Central memory CD8-positive, alpha-beta T cell (primary cell): ENCODE data around the gene BTBD6.

Source experiments
- ATAC-seq: fragments of 150-1000 bp; cut with Tn5 transposase; replicated peaks from 2 replicates; pipeline ENCODE4 v1.10.0; 2022; ENCODE audit warnings: mild to moderate bottlenecking, moderate FRiP score, moderate number of reproducible peaks; ENCODE audit not compliant: poor library complexity, severe bottlenecking; ENCODE audit errors: extremely low read depth
- DNase-seq, 2 donors: peaks; one replicate each; pipeline ENCODE4 v3.0.0; 2021; ENCODE audit warnings: low spot score in 2 of 2
- H3K27ac Mint-ChIP-seq: one replicate; pipeline ENCODE4 v1.8.0; 2022; ENCODE audit warnings: low read depth, mild to moderate bottlenecking, moderate library complexity, mixed read lengths
- H3K27me3 Mint-ChIP-seq: one replicate; pipeline ENCODE4 v1.8.0; 2022; ENCODE audit warnings: mixed read lengths
- H3K36me3 Mint-ChIP-seq: one replicate; pipeline ENCODE4 v1.8.0; 2022; ENCODE audit warnings: mild to moderate bottlenecking, moderate library complexity, mixed read lengths; ENCODE audit not compliant: insufficient read depth
- H3K4me1 Mint-ChIP-seq: one replicate; pipeline ENCODE4 v1.8.0; 2022; ENCODE audit warnings: mixed read lengths
- H3K4me3 Mint-ChIP-seq: one replicate; pipeline ENCODE4 v1.8.0; 2022; ENCODE audit warnings: mild to moderate bottlenecking, moderate library complexity, mixed read lengths
- H3K9me3 Mint-ChIP-seq: one replicate; pipeline ENCODE4 v1.8.0; 2022; ENCODE audit warnings: mixed read lengths

Gene BTBD6

GRCh38 chr14:105205673-105206208 lies 42.6 kb upstream of the BTBD6 start:
- H3K27me3 Mint-ChIP-seq = peaks cover 3% of the 10 kb centered on the region
- H3K36me3 Mint-ChIP-seq = peaks cover 13% of the 10 kb centered on the region
- no peak for ATAC-seq
- H3K9me3 Mint-ChIP-seq = no peaks in the 10 kb centered on the region
- no peaks in the 10 kb centered on the region for H3K4me1 Mint-ChIP-seq
- no peak for DNase-seq
- no peak overlapping the region for H3K27ac Mint-ChIP-seq
- no peak overlapping the region for H3K4me3 Mint-ChIP-seq

DNA sequence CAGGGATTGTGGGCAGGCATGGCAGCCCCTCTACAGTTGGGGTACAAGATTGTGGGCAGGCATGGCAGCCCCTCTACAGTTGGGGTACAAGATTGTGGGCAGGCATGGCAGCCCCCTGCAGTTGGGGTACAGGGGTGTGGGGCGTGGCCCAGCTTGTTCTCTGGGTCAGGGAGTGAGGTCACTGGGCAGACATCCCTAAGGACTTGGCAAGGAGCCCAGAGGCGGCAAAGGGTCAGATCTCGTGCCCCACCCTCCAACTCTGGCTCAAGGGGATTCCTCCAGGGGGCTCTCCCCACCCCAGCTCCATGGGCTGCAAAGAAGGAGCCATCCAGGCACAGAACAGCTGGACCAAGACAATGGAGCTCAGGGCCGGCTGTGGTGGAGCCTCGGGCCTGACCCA lies 41.5 kb upstream of the BTBD6 start:
- DNase-seq (no peak), ATAC-seq (no peak)
- H3K4me3 Mint-ChIP-seq = no peak overlapping the region
- no peaks in the 10 kb centered on the region for H3K27me3 Mint-ChIP-seq
- H3K36me3 Mint-ChIP-seq = peaks cover 12% of the 10 kb centered on the region
- no peak overlapping the region for H3K27ac Mint-ChIP-seq
- H3K9me3 Mint-ChIP-seq = no peaks in the 10 kb centered on the region
- no peaks in the 10 kb centered on the region for H3K4me1 Mint-ChIP-seq

- no peak overlapping the region for H3K27ac Mint-ChIP-seq
- DNase-seq (no peak), ATAC-seq (no peak)
- H3K9me3 Mint-ChIP-seq = no peaks in the 10 kb centered on the region
- H3K4me3 Mint-ChIP-seq = no peak overlapping the region
- H3K4me1 Mint-ChIP-seq = no peaks in the 10 kb centered on the region
- H3K36me3 Mint-ChIP-seq = peaks cover 10% of the 10 kb centered on the region
- no peaks in the 10 kb centered on the region for H3K27me3 Mint-ChIP-seq
These were observed 40.9 kb upstream of the BTBD6 start for GRCh38 chr14:105207460-105207901.

GRCh38 chr14:105207996-105208737 lies 40.2 kb upstream of the BTBD6 start:
- Mint-ChIP-seq H3K4me3 (no peak overlapping the region), H3K36me3 (peaks cover 10% of the 10 kb centered on the region), H3K9me3 (no peaks in the 10 kb centered on the region)

DNA sequence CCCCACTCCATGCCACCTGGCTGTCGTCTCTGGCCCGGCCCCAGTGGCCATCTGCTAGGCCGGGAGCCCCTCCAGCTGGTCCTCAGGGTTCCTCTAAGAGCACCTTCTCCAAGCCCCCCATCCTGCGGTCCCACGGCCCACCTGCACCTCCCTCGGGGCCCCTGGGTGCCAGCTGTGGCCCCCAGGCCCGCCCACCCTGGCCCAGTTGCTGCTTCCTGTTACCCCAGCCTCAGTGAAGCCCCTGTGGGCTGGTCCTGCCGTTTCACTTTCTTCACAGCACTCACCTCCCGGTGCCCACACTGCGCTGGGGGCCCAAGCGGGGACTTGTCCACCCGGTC lies 39.6 kb upstream of the BTBD6 start:
- Mint-ChIP-seq H3K27me3 (no peaks in the 10 kb centered on the region), H3K4me3 (no peak overlapping the region), H3K4me1 (no peaks in the 10 kb centered on the region), H3K27ac (no peak overlapping the region), H3K36me3 (peaks cover 10% of the 10 kb centered on the region), H3K9me3 (no peaks in the 10 kb centered on the region)
- no peak for DNase-seq
- ATAC-seq = no peak

More at GRCh38 chr14:105207996-105208737, 40.2 kb upstream of the BTBD6 start:
- ATAC-seq = no peak
- Mint-ChIP-seq H3K27ac (no peak overlapping the region), H3K27me3 (no peaks in the 10 kb centered on the region), H3K4me1 (no peaks in the 10 kb centered on the region)
- DNase-seq = no peak

DNA sequence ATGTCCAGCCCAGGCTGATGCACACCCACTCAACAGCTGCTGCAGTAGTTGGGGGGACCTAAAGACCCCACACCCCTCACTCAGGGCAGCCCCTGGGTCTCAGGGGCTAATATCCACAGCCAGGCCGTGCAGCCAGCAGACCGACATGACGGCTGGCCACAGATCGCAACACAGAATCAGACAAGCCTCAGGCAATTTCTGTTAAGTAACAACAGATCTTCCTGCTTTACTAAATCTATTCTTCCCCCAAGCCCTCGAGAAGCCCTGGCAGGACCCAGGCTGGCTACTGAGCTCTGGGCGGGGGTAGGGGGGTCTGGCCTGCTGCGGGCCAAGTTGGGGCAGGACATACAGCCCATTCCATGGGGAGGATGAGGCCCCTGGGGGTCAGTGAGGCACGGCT lies 39.2 kb upstream of the BTBD6 start:
- no peaks in the 10 kb centered on the region for H3K9me3 Mint-ChIP-seq
- no peak overlapping the region for H3K4me3 Mint-ChIP-seq
- no peak for DNase-seq
- H3K36me3 Mint-ChIP-seq = peaks cover 10% of the 10 kb centered on the region
- H3K27me3 Mint-ChIP-seq = no peaks in the 10 kb centered on the region
- no peaks in the 10 kb centered on the region for H3K4me1 Mint-ChIP-seq
- ATAC-seq = no peak
- H3K27ac Mint-ChIP-seq = no peak overlapping the region

DNA sequence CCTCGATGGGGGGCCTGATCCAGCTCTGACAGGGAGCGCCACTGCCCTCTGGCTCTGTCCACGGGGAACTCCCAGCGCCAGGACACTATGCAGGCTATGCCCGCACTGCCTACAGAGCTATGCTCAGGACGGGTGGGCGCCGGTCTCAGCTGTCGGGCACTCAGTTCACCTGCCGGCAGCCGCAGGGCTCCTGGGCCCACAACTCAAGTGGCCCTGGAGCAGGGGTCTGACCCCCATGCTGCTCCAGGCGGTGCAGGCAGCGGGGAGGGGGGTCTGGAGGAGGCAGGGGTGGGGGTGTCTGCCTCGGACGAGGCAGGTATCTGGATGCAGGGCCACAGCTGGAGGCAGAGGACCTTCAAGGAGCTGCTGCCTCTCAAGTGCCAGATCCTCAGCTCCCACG lies 38.7 kb upstream of the BTBD6 start:
- DNase-seq (no peak), ATAC-seq (no peak)
- no peaks in the 10 kb centered on the region for H3K9me3 Mint-ChIP-seq
- H3K27me3 Mint-ChIP-seq = no peaks in the 10 kb centered on the region
- peaks cover 7% of the 10 kb centered on the region for H3K36me3 Mint-ChIP-seq
- no peaks in the 10 kb centered on the region for H3K4me1 Mint-ChIP-seq
- no peak overlapping the region for H3K4me3 Mint-ChIP-seq
- H3K27ac Mint-ChIP-seq = no peak overlapping the region

- H3K4me3 Mint-ChIP-seq = no peak overlapping the region
- no peak for ATAC-seq
These were observed 37.9 kb upstream of the BTBD6 start for GRCh38 chr14:105210266-105211025.

GRCh38 chr14:105211086-105211757 lies 37.1 kb upstream of the BTBD6 start:
- Mint-ChIP-seq H3K9me3 (no peaks in the 10 kb centered on the region), H3K36me3 (peaks cover 8% of the 10 kb centered on the region), H3K4me3 (no peak overlapping the region), H3K27ac (no peak overlapping the region), H3K4me1 (peaks cover 14% of the 10 kb centered on the region), H3K27me3 (no peaks in the 10 kb centered on the region)
- DNase-seq (no peak), ATAC-seq (no peak)

More at GRCh38 chr14:105210266-105211025, 37.9 kb upstream of the BTBD6 start:
- Mint-ChIP-seq H3K9me3 (no peaks in the 10 kb centered on the region), H3K27me3 (no peaks in the 10 kb centered on the region), H3K4me1 (peaks cover 7% of the 10 kb centered on the region), H3K27ac (no peak overlapping the region), H3K36me3 (peaks cover 8% of the 10 kb centered on the region)
- DNase-seq = no peak

DNA sequence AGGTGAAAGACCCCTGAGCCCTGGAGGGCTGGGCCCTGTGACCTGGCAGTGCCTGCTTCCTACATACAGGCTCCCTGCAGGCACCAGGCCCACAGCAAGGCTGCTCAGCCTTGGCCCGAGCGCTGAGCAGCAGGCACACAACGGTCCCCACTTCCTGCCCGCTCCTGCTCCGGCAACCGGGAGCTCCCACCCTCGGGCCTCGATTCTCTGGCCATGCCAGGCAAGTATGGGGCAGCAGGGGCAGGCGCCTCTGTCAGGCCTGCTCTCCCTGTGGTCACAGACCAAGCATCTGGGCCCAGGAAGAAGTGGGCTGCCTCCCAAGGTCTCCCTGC lies 36.6 kb upstream of the BTBD6 start:
- no peak for ATAC-seq
- Mint-ChIP-seq H3K9me3 (no peaks in the 10 kb centered on the region), H3K27me3 (no peaks in the 10 kb centered on the region), H3K36me3 (peaks cover 11% of the 10 kb centered on the region), H3K27ac (no peak overlapping the region), H3K4me3 (no peak overlapping the region), H3K4me1 (peaks cover 14% of the 10 kb centered on the region)
- no peak for DNase-seq

DNA sequence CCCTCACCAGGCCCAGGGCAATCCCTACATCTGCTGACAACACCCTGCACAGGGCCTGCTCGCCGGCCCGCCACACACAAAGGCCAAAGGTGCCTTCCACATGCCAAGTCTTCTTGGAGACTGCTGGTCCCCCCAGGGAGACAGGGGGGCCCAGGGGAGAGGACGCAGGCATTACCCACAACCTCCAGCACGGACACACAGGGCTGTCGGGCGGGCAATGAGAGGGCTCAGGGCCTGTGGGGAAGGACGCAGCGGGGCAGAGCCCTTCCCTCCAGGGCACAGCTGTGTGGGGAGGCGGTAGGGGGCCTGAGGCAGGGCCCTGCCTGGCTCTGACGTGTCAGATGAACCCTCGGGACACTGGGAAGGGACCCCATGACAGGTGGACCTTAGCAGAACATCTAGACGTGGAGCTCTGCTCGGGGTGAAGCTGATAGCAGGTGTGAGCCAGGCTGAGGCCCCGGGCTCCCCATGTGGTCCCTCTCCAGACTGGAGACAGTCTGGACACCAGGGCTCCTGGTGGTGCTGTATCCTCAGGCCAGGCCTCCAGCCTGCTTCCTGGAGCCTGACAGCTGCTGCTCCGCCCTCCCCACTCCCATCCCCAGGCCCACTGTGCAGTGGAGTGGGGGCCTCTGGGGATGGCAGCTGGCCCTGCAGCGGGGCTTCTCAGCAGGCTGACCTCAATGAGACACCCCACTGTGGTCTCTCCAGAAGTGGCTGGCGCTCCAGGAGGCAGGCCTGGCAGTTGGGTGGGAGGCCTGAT lies 35.6 kb upstream of the BTBD6 start:
- H3K9me3 Mint-ChIP-seq = no peaks in the 10 kb centered on the region
- no peak for ATAC-seq

DNA sequence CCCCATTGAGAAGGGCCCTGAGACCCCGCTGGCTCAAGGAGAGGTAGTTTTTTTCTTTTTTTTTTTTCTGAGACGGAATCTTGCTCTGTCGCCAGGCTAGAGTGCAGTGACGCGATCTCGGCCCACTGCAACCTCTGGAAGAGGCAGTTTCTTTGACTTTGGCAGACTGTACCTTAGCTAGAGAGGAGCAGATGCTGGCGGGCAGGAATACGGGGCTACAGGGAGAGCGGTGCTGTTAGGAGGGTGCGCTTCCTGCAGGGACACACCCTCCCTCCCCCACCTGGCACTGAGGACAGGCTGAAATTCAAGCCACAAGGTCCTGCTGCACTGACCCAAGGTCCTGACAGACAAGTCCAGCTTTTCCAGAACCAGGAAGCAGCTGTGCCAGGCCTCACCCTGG lies 35.0 kb upstream of the BTBD6 start:
- no peaks in the 10 kb centered on the region for H3K9me3 Mint-ChIP-seq
- H3K27me3 Mint-ChIP-seq = no peaks in the 10 kb centered on the region
- H3K36me3 Mint-ChIP-seq = peaks cover 17% of the 10 kb centered on the region
- no peak for ATAC-seq
- no peak for DNase-seq
- H3K4me3 Mint-ChIP-seq = no peak overlapping the region
- no peak overlapping the region for H3K27ac Mint-ChIP-seq
- H3K4me1 Mint-ChIP-seq = peaks cover 14% of the 10 kb centered on the region

More for the DNA sequence above, 35.6 kb upstream of the BTBD6 start:
- Mint-ChIP-seq H3K27me3 (no peaks in the 10 kb centered on the region), H3K36me3 (peaks cover 15% of the 10 kb centered on the region), H3K4me3 (no peak overlapping the region), H3K27ac (no peak overlapping the region), H3K4me1 (peaks cover 14% of the 10 kb centered on the region)
- no peak for DNase-seq
